HepG2 (cell line): Measurements from ENCODE around the gene HDAC4. TPM values are rescaled to one million over a fixed set of nuclear protein-coding genes. Genes with fewer than 3 reads are reported as not detected.
A peak's percentile ranks its signal among the peaks of the same experiment; 100 is the strongest.

ENCODE experiments used
- ATAC-seq: fragments of 200-7000 bp; cut with Tn5 transposase; 3 replicates; pipeline ENCODE4 v1.9.1; 2020; ENCODE audit warnings: mild to moderate bottlenecking, moderate library complexity
- BruUV-seq: library from RNA; stranded (reverse); fragments of 400-500 nt; replicated peaks from 2 replicates; lab custom pipeline; 2021; lab: Mats Ljungman, UMichigan
- CTCF ChIA-PET: fragments of 300-600 bp; formaldehyde crosslinking; extraction: SDS; loops from one replicate; lab custom pipeline; 2021; ENCODE audit warnings: low total read pairs, inconsistent platforms, low intra/inter-chr PET ratio; lab: Yijun Ruan, JAX
- POLR2A ChIA-PET: fragments of 350-600 bp; sonication (Branson Sonifier 250); formaldehyde crosslinking; loops from one replicate; lab custom pipeline; 2020; ENCODE audit warnings: antibody characterized with exemption, inconsistent platforms; lab: Yijun Ruan, JAX
- DNase-seq: peaks from one replicate; pipeline ENCODE4 v3.0.0-alpha.2; 2015; ENCODE audit warnings: low spot score
- FAIRE-seq: peaks from 3 replicates; lab custom pipeline; 2011; peaks lifted over from hg19 to GRCh38; lab: Jason Lieb, UNC
- H2AFZ ChIP-seq: one replicate; pipeline ENCODE4 v1.6.1; 2011; ENCODE audit warnings: low read length, inconsistent platforms
- H3K27ac ChIP-seq: fragments of 300-600 bp; 3 replicates; pipeline ENCODE4 v1.8.0; 2011; ENCODE audit warnings: mixed run types, mild to moderate bottlenecking, mixed read lengths, low read length, inconsistent platforms; ENCODE audit not compliant: insufficient read depth; ENCODE audit errors: extremely low read length
- H3K27me3 ChIP-seq, 2 experiments: fragments of 200-600 bp in 1 of 2; 2 replicates in 1 of 2; 3 replicates in 1 of 2; pipeline versions ENCODE4 v1.6.0 to v1.8.0; 2011; ENCODE audit warnings: low read length in 2 of 2, mild to moderate bottlenecking in 2 of 2, moderate library complexity in 2 of 2, inconsistent platforms in 1 of 2; ENCODE audit not compliant: insufficient read depth in 2 of 2, control insufficient read depth in 1 of 2
- H3K36me3 ChIP-seq, 2 experiments: fragments of 200-600 bp in 1 of 2; replicated peaks in 1 of 2; 2 replicates in 1 of 2; 3 replicates in 1 of 2; pipeline versions ENCODE4 v1.5.1 to v1.8.0; 2011; ENCODE audit warnings: low read length in 2 of 2, inconsistent platforms in 1 of 2; ENCODE audit not compliant: insufficient read depth in 2 of 2, control insufficient read depth in 1 of 2
- H3K4me1 ChIP-seq: 2 replicates; pipeline ENCODE4 v1.5.1; 2012; ENCODE audit warnings: low read length, inconsistent platforms; ENCODE audit not compliant: insufficient read depth
- H3K4me2 ChIP-seq: 2 replicates; pipeline ENCODE4 v1.6.0; 2011; ENCODE audit warnings: low read depth, low read length, inconsistent platforms
- H3K4me3 ChIP-seq, 3 experiments: fragments of 200-600 bp in 1 of 3; sonication (generic), shearing (Covaris generic) in 1 of 3; replicated peaks in 1 of 3; 2 replicates each; pipeline ENCODE4 v1.5.1; 2011 to 2016; ENCODE audit warnings: low read length in 3 of 3, inconsistent platforms in 2 of 3, low read depth in 2 of 3, mild to moderate bottlenecking in 2 of 3, control low read depth in 1 of 3, mixed read lengths in 1 of 3; ENCODE audit not compliant: insufficient read depth in 1 of 3
- H3K79me2 ChIP-seq: one replicate; pipeline ENCODE4 v1.6.1; 2011; ENCODE audit warnings: low read length, inconsistent platforms; ENCODE audit not compliant: insufficient read depth
- H3K9ac ChIP-seq: 2 replicates; pipeline ENCODE4 v1.6.0; 2011; ENCODE audit warnings: mild to moderate bottlenecking, low read depth, low read length, inconsistent platforms; ENCODE audit not compliant: insufficient read depth
- H3K9me3 ChIP-seq: 2 replicates; pipeline ENCODE4 v1.5.1; 2012; ENCODE audit warnings: mild to moderate bottlenecking, low read length
- H4K20me1 ChIP-seq: 2 replicates; pipeline ENCODE4 v1.6.0; 2011; ENCODE audit warnings: inconsistent platforms, mild to moderate bottlenecking, low read length, moderate library complexity; ENCODE audit not compliant: insufficient read depth
- CBX1 ChIP-seq: IDR thresholded peaks from one replicate; pipeline ENCODE4 v1.6.1; 2016; ENCODE audit warnings: antibody characterized with exemption, low read depth
- JUNB ChIP-seq: sonication (generic); formaldehyde crosslinking; IDR thresholded peaks from 2 replicates; pipeline ENCODE4 v1.8.0; 2022; ENCODE audit warnings: missing genetic modification reagents, mild to moderate bottlenecking, borderline replicate concordance
- NBN ChIP-seq: fragments of 450-650 bp; conservative IDR thresholded peaks from 2 replicates; pipeline ENCODE4 v1.6.1; 2017
- NONO ChIP-seq, 2 experiments: fragments of 450-650 bp in 1 of 2; sonication (generic) in 1 of 2; formaldehyde crosslinking in 1 of 2; IDR thresholded peaks in 1 of 2; conservative IDR thresholded peaks in 1 of 2; 2 replicates each; pipeline versions ENCODE4 v1.6.1 to v1.8.0; 2017 to 2022; ENCODE audit warnings: mild to moderate bottlenecking in 1 of 2, missing genetic modification reagents in 1 of 2, moderate library complexity in 1 of 2
- PHF5A ChIP-seq: IDR thresholded peaks from one replicate; pipeline ENCODE4 v1.6.1; 2018; ENCODE audit warnings: low read depth, missing genetic modification reagents; ENCODE audit not compliant: unreplicated experiment
- WGBS: methylation state at CpG from one replicate; pipeline ENCODE4 v1.1.6; 2017; ENCODE audit warnings: low lambda C conversion rate; 5-methylcytosine and 5-hydroxymethylcytosine counted together
- in situ Hi-C: cut with HindIII; loops from 2 replicates; pipeline ENCODE4 v1.10.0; 2017; ENCODE audit warnings: low pct_unique_long_range_greater_than_20kb; ENCODE audit not compliant: extremely low pct_ligation_motif_present
- intact Hi-C: fragments of 100-400 bp; cut with micrococcal nuclease; formaldehyde crosslinking; loops from one replicate; pipeline ENCODE4 v1.10.0; 2022; ENCODE audit not compliant: unreplicated experiment
- polyA plus RNA-seq, 8 experiments: library from polyadenylated mRNA; depleted of rRNA in 3 of 8; stranded (reverse) in 7 of 8; unstranded in 1 of 8; fragments of >200 nt; fragmentation: Illumina TruSeq in 4 of 8; extraction: Trizol in 4 of 8; gene quantifications; 2 replicates each; pipeline versions ENCODE4 v1.2.1 to v1.2.3, GENCODE V29; 2011 to 2016; ENCODE audit warnings: low read depth in 4 of 8, missing spikeins in 1 of 8, mixed read lengths in 1 of 8; ENCODE audit not compliant: insufficient read depth in 1 of 8
- total RNA-seq, 5 experiments: library from RNA; depleted of rRNA; stranded (reverse); fragments of >200 nt; fragmentation: Illumina TruSeq; extraction: Trizol; gene quantifications; 2 replicates each; pipeline ENCODE4 v1.2.3, GENCODE V29; 2016; ENCODE audit warnings: low read depth in 1 of 5
- TF ChIP-seq, protein P1 (sequence below): fragments of 450-650 bp; IDR thresholded peaks from 2 replicates; pipeline ENCODE4 v1.6.1; 2016
- TF ChIP-seq, protein P2 (sequence below): sonication (generic); formaldehyde crosslinking; IDR thresholded peaks from 2 replicates; pipeline ENCODE4 v1.5.0; 2020; ENCODE audit warnings: missing genetic modification reagents
- TF ChIP-seq, protein P3 (sequence below): sonication (generic); formaldehyde crosslinking; IDR thresholded peaks from 2 replicates; pipeline ENCODE4 v1.5.0; 2020; ENCODE audit warnings: mild to moderate bottlenecking, missing genetic modification reagents
- TF ChIP-seq, protein P4 (sequence below): sonication (generic); formaldehyde crosslinking; IDR thresholded peaks from 2 replicates; pipeline ENCODE4 v1.5.0; 2020; ENCODE audit warnings: mild to moderate bottlenecking, missing genetic modification reagents

HDAC4 gene
- total and polyA plus RNA-seq, 2 of the 13 experiments (the other 11 are each of a cell fraction or from before 2014, with no cell fraction given) = 10.1 to 11.5 TPM

DNA sequence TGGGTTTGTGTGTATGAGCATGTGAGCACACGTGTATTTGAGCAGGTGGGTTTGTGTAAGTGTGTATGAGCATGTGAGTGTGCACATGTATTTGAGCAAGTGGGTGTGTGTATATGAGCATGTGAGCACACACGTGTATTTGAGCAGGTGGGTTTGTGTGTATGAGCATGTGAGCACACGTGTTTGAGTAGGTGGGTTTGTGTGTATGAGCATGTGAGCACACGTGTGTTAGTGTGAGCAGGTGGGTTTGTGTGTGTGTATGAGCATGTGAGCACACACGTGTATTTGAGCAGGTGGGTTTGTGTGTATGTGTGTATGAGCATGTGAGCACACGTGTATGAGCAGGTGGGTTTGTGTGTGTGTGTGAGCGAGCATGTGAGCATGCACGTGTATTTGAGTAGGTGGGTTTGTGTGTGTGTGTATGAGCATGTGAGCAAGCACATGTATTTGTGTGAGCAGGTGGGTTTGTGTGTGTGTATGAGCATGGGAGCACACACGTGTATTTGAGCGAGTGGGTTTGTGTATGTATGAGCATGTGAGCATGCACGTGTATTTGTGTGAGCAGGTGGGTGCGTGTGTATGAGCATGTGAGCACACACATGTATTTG, 383.2 kb downstream of the HDAC4 start:
- Histone ChIP-seq H3K4me1 (no peaks in the 10 kb centered on the region), H3K27ac (no peak overlapping the region), H4K20me1 (peaks cover 2% of the 10 kb centered on the region; the same call in 1 of the 2 replicates), H3K4me2 (no peak overlapping the region), H3K4me3 (no peak overlapping the region), H3K79me2 (no peaks in the 10 kb centered on the region), H3K36me3 (no peaks in the 10 kb centered on the region), H3K9ac (no peak overlapping the region), H2AFZ (no peak overlapping the region), H3K9me3 (no peaks in the 10 kb centered on the region), H3K27me3 (peaks cover 12 to 77% of the 10 kb centered on the region in 2 experiments)
- POLR2A ChIA-PET = no interaction called here
- no peak for ATAC-seq
- in situ Hi-C loops = no loop called here
- no TSS peak for BruUV-seq
- CTCF ChIA-PET = no interaction called here
- TF ChIP-seq, protein P1, sequence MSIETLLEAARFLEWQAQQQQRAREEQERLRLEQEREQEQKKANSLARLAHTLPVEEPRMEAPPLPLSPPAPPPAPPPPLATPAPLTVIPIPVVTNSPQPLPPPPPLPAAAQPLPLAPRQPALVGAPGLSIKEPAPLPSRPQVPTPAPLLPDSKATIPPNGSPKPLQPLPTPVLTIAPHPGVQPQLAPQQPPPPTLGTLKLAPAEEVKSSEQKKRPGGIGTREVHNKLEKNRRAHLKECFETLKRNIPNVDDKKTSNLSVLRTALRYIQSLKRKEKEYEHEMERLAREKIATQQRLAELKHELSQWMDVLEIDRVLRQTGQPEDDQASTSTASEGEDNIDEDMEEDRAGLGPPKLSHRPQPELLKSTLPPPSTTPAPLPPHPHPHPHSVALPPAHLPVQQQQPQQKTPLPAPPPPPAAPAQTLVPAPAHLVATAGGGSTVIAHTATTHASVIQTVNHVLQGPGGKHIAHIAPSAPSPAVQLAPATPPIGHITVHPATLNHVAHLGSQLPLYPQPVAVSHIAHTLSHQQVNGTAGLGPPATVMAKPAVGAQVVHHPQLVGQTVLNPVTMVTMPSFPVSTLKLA = peak; percentile 99
- TF ChIP-seq JUNB (CRISPR knock-in tag) (0 out of 2 replicates have a peak, but pooled peaks have one; percentile 3), PHF5A (no peak), NBN (0 out of 2 replicates have a peak, but pooled peaks have one; percentile 40)
- no peak for DNase-seq
- 23% methylated on average over 12 of the region's 12 CpGs for WGBS
- intact Hi-C loops = no loop called here
- FAIRE-seq = peak; percentile 34

DNA sequence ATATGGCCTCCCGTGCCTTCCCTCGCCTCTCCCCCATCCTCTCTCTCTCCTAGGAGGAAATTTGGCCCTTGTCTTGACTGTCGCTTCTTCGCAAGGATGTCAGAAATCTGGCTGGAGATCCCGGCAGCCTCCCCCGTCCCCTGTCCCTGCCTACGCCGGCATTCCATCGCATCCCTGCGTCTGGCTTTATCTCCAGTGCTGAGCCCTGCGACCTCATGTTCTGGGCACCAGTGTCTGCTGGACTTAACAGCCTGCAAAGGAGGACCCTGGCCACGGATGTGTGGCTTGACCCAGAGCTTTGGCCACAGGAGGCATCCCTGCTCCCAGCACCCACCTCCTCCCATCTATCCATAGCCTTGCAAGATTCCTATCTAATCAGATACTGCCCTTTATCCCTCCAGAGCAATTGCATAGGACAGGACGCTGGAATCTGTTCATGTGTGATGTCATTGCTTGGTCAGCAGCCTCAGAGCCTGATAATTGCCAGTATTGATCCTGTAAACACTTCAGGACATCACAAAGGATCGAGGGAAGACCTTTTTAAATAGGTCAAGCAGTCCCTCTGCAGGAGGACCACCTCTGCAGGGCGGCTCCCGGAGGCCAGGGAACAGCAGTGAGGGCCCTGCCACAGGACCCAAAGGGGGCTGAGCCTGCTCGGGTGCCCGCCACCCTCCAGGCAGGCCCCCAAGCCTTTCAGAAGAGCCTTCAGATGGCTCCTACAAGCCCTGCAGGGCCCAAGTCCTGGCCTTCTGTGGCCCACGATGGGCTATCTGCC, 384.7 kb downstream of the HDAC4 start:
- ATAC-seq (no peak), FAIRE-seq (no peak)
- TF ChIP-seq CBX1 (no peak), NONO (IDR thresholded peaks at IDR 0.05) (no peak), NONO (CRISPR knock-in tag; conservative IDR thresholded peaks at IDR 0.05) (no peak)
- TF ChIP-seq, protein P2, sequence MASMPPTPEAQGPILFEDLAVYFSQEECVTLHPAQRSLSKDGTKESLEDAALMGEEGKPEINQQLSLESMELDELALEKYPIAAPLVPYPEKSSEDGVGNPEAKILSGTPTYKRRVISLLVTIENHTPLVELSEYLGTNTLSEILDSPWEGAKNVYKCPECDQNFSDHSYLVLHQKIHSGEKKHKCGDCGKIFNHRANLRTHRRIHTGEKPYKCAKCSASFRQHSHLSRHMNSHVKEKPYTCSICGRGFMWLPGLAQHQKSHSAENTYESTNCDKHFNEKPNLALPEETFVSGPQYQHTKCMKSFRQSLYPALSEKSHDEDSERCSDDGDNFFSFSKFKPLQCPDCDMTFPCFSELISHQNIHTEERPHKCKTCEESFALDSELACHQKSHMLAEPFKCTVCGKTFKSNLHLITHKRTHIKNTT (CRISPR knock-in tag) = no peak
- TF ChIP-seq, protein P3, sequence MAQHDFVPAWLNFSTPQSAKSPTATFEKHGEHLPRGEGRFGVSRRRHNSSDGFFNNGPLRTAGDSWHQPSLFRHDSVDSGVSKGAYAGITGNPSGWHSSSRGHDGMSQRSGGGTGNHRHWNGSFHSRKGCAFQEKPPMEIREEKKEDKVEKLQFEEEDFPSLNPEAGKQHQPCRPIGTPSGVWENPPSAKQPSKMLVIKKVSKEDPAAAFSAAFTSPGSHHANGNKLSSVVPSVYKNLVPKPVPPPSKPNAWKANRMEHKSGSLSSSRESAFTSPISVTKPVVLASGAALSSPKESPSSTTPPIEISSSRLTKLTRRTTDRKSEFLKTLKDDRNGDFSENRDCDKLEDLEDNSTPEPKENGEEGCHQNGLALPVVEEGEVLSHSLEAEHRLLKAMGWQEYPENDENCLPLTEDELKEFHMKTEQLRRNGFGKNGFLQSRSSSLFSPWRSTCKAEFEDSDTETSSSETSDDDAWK = no peak
- TF ChIP-seq, protein P4, sequence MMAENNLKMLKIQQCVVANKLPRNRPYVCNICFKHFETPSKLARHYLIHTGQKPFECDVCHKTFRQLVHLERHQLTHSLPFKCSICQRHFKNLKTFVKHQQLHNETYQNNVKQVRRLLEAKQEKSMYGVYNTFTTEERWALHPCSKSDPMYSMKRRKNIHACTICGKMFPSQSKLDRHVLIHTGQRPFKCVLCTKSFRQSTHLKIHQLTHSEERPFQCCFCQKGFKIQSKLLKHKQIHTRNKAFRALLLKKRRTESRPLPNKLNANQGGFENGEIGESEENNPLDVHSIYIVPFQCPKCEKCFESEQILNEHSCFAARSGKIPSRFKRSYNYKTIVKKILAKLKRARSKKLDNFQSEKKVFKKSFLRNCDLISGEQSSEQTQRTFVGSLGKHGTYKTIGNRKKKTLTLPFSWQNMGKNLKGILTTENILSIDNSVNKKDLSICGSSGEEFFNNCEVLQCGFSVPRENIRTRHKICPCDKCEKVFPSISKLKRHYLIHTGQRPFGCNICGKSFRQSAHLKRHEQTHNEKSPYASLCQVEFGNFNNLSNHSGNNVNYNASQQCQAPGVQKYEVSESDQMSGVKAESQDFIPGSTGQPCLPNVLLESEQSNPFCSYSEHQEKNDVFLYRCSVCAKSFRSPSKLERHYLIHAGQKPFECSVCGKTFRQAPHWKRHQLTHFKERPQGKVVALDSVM (CRISPR knock-in tag) = no peak

More for the DNA sequence above, 384.7 kb downstream of the HDAC4 start:
- peaks cover 2% of the 10 kb centered on the region; the same call in 1 of the 2 replicates for H4K20me1 ChIP-seq
- no peaks in the 10 kb centered on the region for H3K9me3 ChIP-seq
- H3K4me3 ChIP-seq = no peak overlapping the region
- intact Hi-C loops (no loop called here), in situ Hi-C loops (no loop called here)
- peaks cover 14 to 77% of the 10 kb centered on the region in 2 experiments for H3K27me3 ChIP-seq
- BruUV-seq = no TSS peak
- POLR2A ChIA-PET = no interaction called here
- DNase-seq = no peak
- CTCF ChIA-PET = no interaction called here
- no peaks in the 10 kb centered on the region for H3K36me3 ChIP-seq
- H3K9ac ChIP-seq = no peak overlapping the region
- no peak overlapping the region for H2AFZ ChIP-seq
- H3K79me2 ChIP-seq = no peaks in the 10 kb centered on the region
- no peaks in the 10 kb centered on the region for H3K4me1 ChIP-seq
- H3K4me2 ChIP-seq = no peak overlapping the region
- 29% methylated on average over 15 of the region's 19 CpGs for WGBS
- no peak overlapping the region for H3K27ac ChIP-seq
